Vagina (tissue), 2 donors: Measurements from ENCODE around the gene TMOD3. TPM values are rescaled to one million over a fixed set of nuclear protein-coding genes. Genes with fewer than 3 reads are reported as not detected.

ENCODE experiments used
- DNase-seq, 2 donors: peaks; one replicate each; pipeline ENCODE4 v3.0.0-alpha.2; 2017; ENCODE audit errors: extremely low spot score in 2 of 2
- H3K27ac ChIP-seq: fragments of 200-600 bp; sonication (generic); one replicate; pipeline ENCODE4 v1.5.1; 2019
- H3K27me3 ChIP-seq: fragments of 200-600 bp; sonication (generic); one replicate; pipeline ENCODE4 v1.5.1; 2019
- H3K36me3 ChIP-seq, 2 donors: fragments of 200-600 bp; sonication (generic); one replicate each; pipeline ENCODE4 v1.5.1; 2017 to 2019
- H3K4me1 ChIP-seq: fragments of 200-600 bp; sonication (generic); one replicate; pipeline ENCODE4 v1.5.1; 2019
- H3K4me3 ChIP-seq, 2 donors: fragments of 200-600 bp; sonication (generic); 1 replicate in 1 of 2; 2 replicates in 1 of 2; pipeline ENCODE4 v1.5.1; 2016 to 2019
- H3K9me3 ChIP-seq: fragments of 200-600 bp; sonication (generic); one replicate; pipeline ENCODE4 v1.5.1; 2019
- POLR2A ChIP-seq, 2 donors: fragments of 450-650 bp; IDR thresholded peaks; one replicate each; pipeline ENCODE4 v1.6.1; 2017; ENCODE audit warnings: antibody characterized with exemption in 2 of 2, mild to moderate bottlenecking in 2 of 2, moderate library complexity in 2 of 2
- POLR2AphosphoS5 ChIP-seq, 2 donors: sonication (generic); formaldehyde crosslinking; IDR thresholded peaks; one replicate each; pipeline ENCODE4 v1.9.0; 2017; ENCODE audit warnings: antibody characterized with exemption in 2 of 2, mild to moderate bottlenecking in 2 of 2, low read depth in 1 of 2; ENCODE audit not compliant: insufficient read depth in 1 of 2
- intact Hi-C: fragments of 100-400 bp; cut with DNase I; formaldehyde crosslinking; loops from one replicate; pipeline ENCODE4 v1.15.1; 2023
- small RNA-seq: library from RNA; depleted of rRNA; stranded (forward); fragments of <200 nt; gene quantifications from one replicate; pipeline ENCODE3, GENCODE V24; 2016
- total RNA-seq: library from RNA; depleted of rRNA; stranded (reverse); fragments of >200 nt; gene quantifications from one replicate; pipeline ENCODE4 v1.2.3, GENCODE V29; 2016
- TF ChIP-seq, protein P1 (sequence below), 3 experiments: fragments of 450-650 bp in 2 of 3; fragments of 200-600 bp in 1 of 3; sonication (generic) in 1 of 3; IDR thresholded peaks; one replicate each; pipeline ENCODE4 v1.5.1; 2017 to 2019; ENCODE audit warnings: antibody characterized with exemption in 3 of 3, mild to moderate bottlenecking in 2 of 3, moderate library complexity in 2 of 3

The TMOD3 gene
- total RNA-seq, 1 donor from 2014 or later = 28.5 TPM

DNA sequence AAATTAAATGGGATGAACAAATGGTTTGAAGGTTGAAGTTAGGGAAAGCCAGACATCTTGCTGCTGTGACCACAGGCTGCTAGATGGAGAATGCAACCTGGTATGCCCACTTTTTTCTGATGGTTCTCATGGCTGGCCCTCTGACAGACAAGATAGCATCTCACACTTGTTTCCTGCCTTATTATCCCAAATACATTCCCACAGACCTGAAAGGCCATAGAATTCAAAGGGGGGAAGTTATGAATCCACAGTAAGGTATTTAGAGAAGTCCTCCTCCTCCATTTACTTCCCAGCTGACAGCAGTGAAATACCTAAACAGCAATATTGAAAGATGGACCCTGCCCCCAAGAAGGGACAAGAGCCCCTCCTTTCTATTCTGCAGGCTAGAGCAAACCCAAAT is 109.8 kb downstream of the TMOD3 start:
- Histone ChIP-seq H3K9me3 (no peaks in the 10 kb centered on the region), H3K4me3 (no peak overlapping the region), H3K27me3 (no peaks in the 10 kb centered on the region), H3K27ac (no peak overlapping the region), H3K36me3 (peaks cover 0 to 11% of the 10 kb centered on the region in 2 donors), H3K4me1 (no peaks in the 10 kb centered on the region)
- TF ChIP-seq, protein P1, sequence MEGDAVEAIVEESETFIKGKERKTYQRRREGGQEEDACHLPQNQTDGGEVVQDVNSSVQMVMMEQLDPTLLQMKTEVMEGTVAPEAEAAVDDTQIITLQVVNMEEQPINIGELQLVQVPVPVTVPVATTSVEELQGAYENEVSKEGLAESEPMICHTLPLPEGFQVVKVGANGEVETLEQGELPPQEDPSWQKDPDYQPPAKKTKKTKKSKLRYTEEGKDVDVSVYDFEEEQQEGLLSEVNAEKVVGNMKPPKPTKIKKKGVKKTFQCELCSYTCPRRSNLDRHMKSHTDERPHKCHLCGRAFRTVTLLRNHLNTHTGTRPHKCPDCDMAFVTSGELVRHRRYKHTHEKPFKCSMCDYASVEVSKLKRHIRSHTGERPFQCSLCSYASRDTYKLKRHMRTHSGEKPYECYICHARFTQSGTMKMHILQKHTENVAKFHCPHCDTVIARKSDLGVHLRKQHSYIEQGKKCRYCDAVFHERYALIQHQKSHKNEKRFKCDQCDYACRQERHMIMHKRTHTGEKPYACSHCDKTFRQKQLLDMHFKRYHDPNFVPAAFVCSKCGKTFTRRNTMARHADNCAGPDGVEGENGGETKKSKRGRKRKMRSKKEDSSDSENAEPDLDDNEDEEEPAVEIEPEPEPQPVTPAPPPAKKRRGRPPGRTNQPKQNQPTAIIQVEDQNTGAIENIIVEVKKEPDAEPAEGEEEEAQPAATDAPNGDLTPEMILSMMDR (IDR thresholded peaks at IDR 0.05) = no peak
- TF ChIP-seq POLR2A (IDR thresholded peaks at IDR 0.05) = no peak
- no peak for TF ChIP-seq POLR2AphosphoS5 (IDR thresholded peaks at IDR 0.05; ENCODE audit: insufficient read depth in 1 of 2, low read depth in 1 of 2)
- intact Hi-C loops = no loop called here
- no peak for DNase-seq

DNA sequence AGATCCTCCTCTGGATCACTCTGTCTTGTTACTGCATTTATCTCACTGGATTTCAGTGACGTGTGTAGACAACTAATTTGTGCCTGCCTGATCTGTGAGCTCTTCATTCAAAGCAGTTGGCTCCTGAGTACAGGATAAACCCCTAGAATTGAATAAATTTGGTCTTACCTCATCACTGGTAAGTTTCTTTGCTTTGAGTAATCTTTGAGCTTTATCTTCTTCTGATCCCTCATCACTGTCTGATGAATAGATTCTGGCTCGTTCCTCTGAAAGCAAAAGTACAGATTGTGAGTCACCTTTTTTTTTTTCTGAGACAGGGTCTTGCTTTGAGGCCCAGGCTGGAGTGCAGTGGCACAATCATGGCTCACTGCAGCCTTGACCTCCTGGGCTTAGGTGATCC is 117.7 kb downstream of the TMOD3 start:
- DNase-seq = no peak
- TF ChIP-seq POLR2A (IDR thresholded peaks at IDR 0.05) (no peak), POLR2AphosphoS5 (IDR thresholded peaks at IDR 0.05; ENCODE audit: insufficient read depth in 1 of 2, low read depth in 1 of 2) (no peak)
- TF ChIP-seq, protein P1 (IDR thresholded peaks at IDR 0.05) = no peak
- Histone ChIP-seq H3K4me3 (no peak overlapping the region), H3K4me1 (no peaks in the 10 kb centered on the region), H3K27me3 (no peaks in the 10 kb centered on the region), H3K27ac (no peak overlapping the region), H3K9me3 (no peaks in the 10 kb centered on the region), H3K36me3 (peaks cover 0 to 57% of the 10 kb centered on the region in 2 donors)
- intact Hi-C loops = no loop called here

DNA sequence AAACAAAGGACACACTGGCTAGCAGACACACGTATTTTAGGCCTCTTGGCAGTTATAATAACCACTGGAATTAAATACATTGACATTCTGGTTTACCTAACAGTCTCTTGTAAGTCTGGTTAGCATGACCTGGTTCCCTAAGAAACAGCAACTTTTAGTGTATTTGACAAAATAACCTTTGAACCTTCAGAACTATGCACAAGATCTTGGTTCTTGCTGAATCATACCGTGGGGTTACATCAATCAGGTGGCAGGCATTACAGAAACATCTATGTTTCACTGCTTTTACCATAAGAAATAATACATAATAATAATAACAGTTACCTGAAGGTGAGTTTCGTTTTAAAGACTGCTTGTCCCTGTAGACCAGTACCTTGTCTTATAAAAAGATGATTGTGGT is 123.4 kb downstream of the TMOD3 start:
- H3K27ac ChIP-seq = no peak overlapping the region
- intact Hi-C loops = no loop called here
- no peaks in the 10 kb centered on the region for H3K4me1 ChIP-seq
- TF ChIP-seq POLR2A (IDR thresholded peaks at IDR 0.05) = no peak
- TF ChIP-seq, protein P1 (IDR thresholded peaks at IDR 0.05) = no peak
- no peak for TF ChIP-seq POLR2AphosphoS5 (IDR thresholded peaks at IDR 0.05; ENCODE audit: insufficient read depth in 1 of 2, low read depth in 1 of 2)
- peaks cover 0 to 73% of the 10 kb centered on the region in 2 donors for H3K36me3 ChIP-seq
- H3K4me3 ChIP-seq = no peak overlapping the region
- H3K27me3 ChIP-seq = no peaks in the 10 kb centered on the region
- DNase-seq = no peak
- no peaks in the 10 kb centered on the region for H3K9me3 ChIP-seq

DNA sequence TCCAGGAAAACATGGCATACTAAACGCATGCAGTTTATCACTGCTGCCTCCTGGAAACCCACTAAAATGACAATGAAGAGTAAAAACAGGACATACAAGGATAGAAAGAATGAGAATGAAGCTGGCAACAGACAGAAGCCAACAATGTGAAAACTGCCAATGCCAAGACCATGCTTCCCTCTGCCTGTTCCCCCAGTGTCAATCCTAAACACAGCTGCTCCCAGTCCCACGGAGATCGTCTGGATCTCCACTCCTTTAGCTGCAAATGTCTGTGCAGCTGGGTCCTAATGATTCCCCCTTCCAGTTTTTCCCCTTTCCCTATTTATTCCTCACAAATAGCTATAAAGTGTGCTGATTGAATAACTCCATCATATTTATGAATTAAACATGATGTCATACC is 126.1 kb downstream of the TMOD3 start:
- Histone ChIP-seq H3K36me3 (peaks cover 0 to 68% of the 10 kb centered on the region in 2 donors), H3K9me3 (no peaks in the 10 kb centered on the region), H3K27ac (no peak overlapping the region), H3K27me3 (no peaks in the 10 kb centered on the region), H3K4me3 (no peak overlapping the region), H3K4me1 (no peaks in the 10 kb centered on the region)
- intact Hi-C loops = no loop called here
- TF ChIP-seq POLR2A (IDR thresholded peaks at IDR 0.05) (no peak), POLR2AphosphoS5 (IDR thresholded peaks at IDR 0.05; ENCODE audit: insufficient read depth in 1 of 2, low read depth in 1 of 2) (no peak)
- TF ChIP-seq, protein P1 (IDR thresholded peaks at IDR 0.05) = no peak
- DNase-seq = no peak

Small RNA genes within 50 kb of the gene (small RNA-seq; reads per million reads assigned to genes)
- not detected for gene AC090971.5
- gene RF00017 = not detected
- not detected for gene RF00019
- 0.34 reads per million for gene RNU6-90P

Other genes with a start within 250 kb of the TMOD3 start
- gene DMXL2, start 206.9 kb upstream of the TMOD3 start, total RNA-seq = 23.6 TPM
- 1.5 TPM for gene SCG3, start 148.2 kb upstream of the TMOD3 start, total RNA-seq
- gene LYSMD2, start 92.0 kb upstream of the TMOD3 start, total RNA-seq = 16.9 TPM
- gene TMOD2, start 78.1 kb upstream of the TMOD3 start, total RNA-seq = 18.4 TPM
- 21.9 TPM for gene LEO1, start 142.1 kb downstream of the TMOD3 start, total RNA-seq
- 41.0 TPM for gene MAPK6, start 189.6 kb downstream of the TMOD3 start, total RNA-seq